HEK293T (cell line): ENCODE data around the gene OR13C4.

Source experiments
- BHLHE40 ChIP-seq: fragments of 450-650 bp; IDR thresholded peaks from 2 replicates; pipeline ENCODE4 v1.6.1; 2016; ENCODE audit warnings: mild to moderate bottlenecking, moderate library complexity, borderline replicate concordance
- CTBP1 ChIP-seq: fragments of 450-650 bp; IDR thresholded peaks from 2 replicates; pipeline ENCODE4 v1.6.1; 2016; ENCODE audit warnings: borderline replicate concordance
- FOXK2 ChIP-seq: fragments of 450-650 bp; IDR thresholded peaks from 2 replicates; pipeline ENCODE4 v1.6.1; 2016; ENCODE audit warnings: mild to moderate bottlenecking
- FOXM1 ChIP-seq: fragments of 450-650 bp; IDR thresholded peaks from 2 replicates; pipeline ENCODE4 v1.6.1; 2017; ENCODE audit warnings: mild to moderate bottlenecking, borderline replicate concordance
- L3MBTL2 ChIP-seq: fragments of 450-650 bp; conservative IDR thresholded peaks from 2 replicates; pipeline ENCODE4 v1.6.1; 2016; ENCODE audit warnings: mild to moderate bottlenecking
- LEF1 ChIP-seq: fragments of 450-650 bp; IDR thresholded peaks from 2 replicates; pipeline ENCODE4 v1.6.1; 2017; ENCODE audit warnings: mild to moderate bottlenecking, borderline replicate concordance
- PKNOX1 ChIP-seq: fragments of 450-650 bp; IDR thresholded peaks from 2 replicates; pipeline ENCODE4 v1.6.1; 2016
- SUZ12 ChIP-seq: fragments of 450-650 bp; IDR thresholded peaks from 2 replicates; pipeline ENCODE4 v1.6.1; 2016; ENCODE audit warnings: mild to moderate bottlenecking
- TARDBP ChIP-seq: fragments of 450-650 bp; IDR thresholded peaks from 2 replicates; pipeline ENCODE4 v1.6.1; 2016
- ZNF384 ChIP-seq: fragments of 450-650 bp; IDR thresholded peaks from 2 replicates; pipeline ENCODE4 v1.6.1; 2016

DNA sequence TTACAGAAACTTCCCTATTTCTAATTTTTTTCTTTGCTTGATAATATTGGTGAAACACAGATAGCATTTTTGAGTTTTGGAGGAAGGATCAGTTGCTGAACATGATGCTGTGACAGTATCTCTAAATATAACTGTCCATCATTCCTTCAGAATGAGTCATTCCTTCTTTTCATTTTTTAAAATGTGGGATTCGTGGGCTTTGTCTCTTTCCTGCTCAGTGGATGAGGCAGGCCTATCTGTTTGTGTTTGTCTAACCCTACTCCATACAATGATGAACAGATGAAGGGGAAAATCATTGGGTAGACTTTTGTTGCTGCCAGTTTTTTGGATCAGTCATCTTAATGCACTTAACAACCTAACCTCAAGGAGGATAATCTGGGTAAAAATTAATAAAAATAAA lies 26.3 kb upstream of the OR13C4 start:
- TF ChIP-seq FOXK2, result no peak
- TF ChIP-seq LEF1, result no peak
- TF ChIP-seq SUZ12, result no peak
- TF ChIP-seq ZNF384, result no peak
- no peak for TF ChIP-seq FOXM1
- no peak for TF ChIP-seq BHLHE40
- no peak for TF ChIP-seq TARDBP
- no peak for TF ChIP-seq CTBP1
- no peak for TF ChIP-seq PKNOX1
- TF ChIP-seq L3MBTL2, result no peak
